ENCODE data around the gene RARS2.

GRCh38 chr6:87484491-87484890 lies 105.3 kb downstream of the RARS2 start:
- TF ChIP-seq, protein P1, sequence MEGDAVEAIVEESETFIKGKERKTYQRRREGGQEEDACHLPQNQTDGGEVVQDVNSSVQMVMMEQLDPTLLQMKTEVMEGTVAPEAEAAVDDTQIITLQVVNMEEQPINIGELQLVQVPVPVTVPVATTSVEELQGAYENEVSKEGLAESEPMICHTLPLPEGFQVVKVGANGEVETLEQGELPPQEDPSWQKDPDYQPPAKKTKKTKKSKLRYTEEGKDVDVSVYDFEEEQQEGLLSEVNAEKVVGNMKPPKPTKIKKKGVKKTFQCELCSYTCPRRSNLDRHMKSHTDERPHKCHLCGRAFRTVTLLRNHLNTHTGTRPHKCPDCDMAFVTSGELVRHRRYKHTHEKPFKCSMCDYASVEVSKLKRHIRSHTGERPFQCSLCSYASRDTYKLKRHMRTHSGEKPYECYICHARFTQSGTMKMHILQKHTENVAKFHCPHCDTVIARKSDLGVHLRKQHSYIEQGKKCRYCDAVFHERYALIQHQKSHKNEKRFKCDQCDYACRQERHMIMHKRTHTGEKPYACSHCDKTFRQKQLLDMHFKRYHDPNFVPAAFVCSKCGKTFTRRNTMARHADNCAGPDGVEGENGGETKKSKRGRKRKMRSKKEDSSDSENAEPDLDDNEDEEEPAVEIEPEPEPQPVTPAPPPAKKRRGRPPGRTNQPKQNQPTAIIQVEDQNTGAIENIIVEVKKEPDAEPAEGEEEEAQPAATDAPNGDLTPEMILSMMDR (IDR thresholded peaks at IDR 0.05; ENCODE audit: insufficient read depth, low read depth, low read length), result no peak
- TF ChIP-seq EZH2 (IDR thresholded peaks at IDR 0.05; ENCODE audit: insufficient read depth, low read length), result no peak
